ENCODE data around the gene SUMO1. TPM values are rescaled to one million over a fixed set of nuclear protein-coding genes. Genes with fewer than 3 reads are reported as not detected.

The SUMO1 gene
- polyA plus RNA-seq, 1 experiment = 48.0 TPM

- no peak for TF ChIP-seq CTCF (IDR thresholded peaks at IDR 0.05; ENCODE audit: insufficient read depth, low read depth, low read length)
- CTCF ChIA-PET = interaction anchor here (0.9 to 1.3 kb wide), 2 partner anchors 9 to 17 kb away, joined by 3 to 5 read pairs; no protein-coding TSS in a partner anchor
- no peak for DNase-seq (ENCODE audit: low read depth)
- Histone ChIP-seq H3K4me3 (ENCODE audit: low read depth, low read length) (no peak overlapping the region), H3K27me3 (ENCODE audit: control insufficient read depth, insufficient read depth, low read length) (no peaks in the 10 kb centered on the region), H3K36me3 (ENCODE audit: control insufficient read depth, insufficient read depth, low read length) (no peaks in the 10 kb centered on the region)
- POLR2A ChIA-PET = no interaction called here
Measured at GRCh38 chr2:202270487-202270886, 32.1 kb upstream of the SUMO1 start.

- Histone ChIP-seq H3K36me3 (ENCODE audit: control insufficient read depth, insufficient read depth, low read length) (no peaks in the 10 kb centered on the region), H3K27me3 (ENCODE audit: control insufficient read depth, insufficient read depth, low read length) (no peaks in the 10 kb centered on the region), H3K4me3 (ENCODE audit: low read depth, low read length) (no peak overlapping the region)
- no peak for DNase-seq (ENCODE audit: low read depth)
- POLR2A ChIA-PET = no interaction called here
- TF ChIP-seq CTCF (IDR thresholded peaks at IDR 0.05; ENCODE audit: insufficient read depth, low read depth, low read length) = no peak
- CTCF ChIA-PET = interaction anchor here (0.6 to 1.3 kb wide), 2 partner anchors 10 to 249 kb away, joined by 3 to 5 read pairs; no protein-coding TSS in a partner anchor
Measured at GRCh38 chr2:202269585-202269984, 31.2 kb upstream of the SUMO1 start.

GRCh38 chr2:202267495-202267894 lies 29.1 kb upstream of the SUMO1 start:
- no peak for DNase-seq (ENCODE audit: low read depth)
- ChIA-PET POLR2A (interaction anchor here (0.5 kb wide), 1 partner anchor 16 kb away, joined by 3 read pairs; no protein-coding TSS in a partner anchor), CTCF (interaction anchor here (1.7 kb wide), 1 partner anchor 11 kb away, joined by 7 read pairs; no protein-coding TSS in a partner anchor)
- TF ChIP-seq CTCF (IDR thresholded peaks at IDR 0.05; ENCODE audit: insufficient read depth, low read depth, low read length) = no peak
- Histone ChIP-seq H3K4me3 (ENCODE audit: low read depth, low read length) (peak overlapping the region; percentile 99), H3K36me3 (ENCODE audit: control insufficient read depth, insufficient read depth, low read length) (no peaks in the 10 kb centered on the region), H3K27me3 (ENCODE audit: control insufficient read depth, insufficient read depth, low read length) (no peaks in the 10 kb centered on the region)

- Histone ChIP-seq H3K27me3 (ENCODE audit: control insufficient read depth, insufficient read depth, low read length) (no peaks in the 10 kb centered on the region), H3K36me3 (ENCODE audit: control insufficient read depth, insufficient read depth, low read length) (no peaks in the 10 kb centered on the region), H3K4me3 (ENCODE audit: low read depth, low read length) (peak within 1 kb of the TSS; percentile 99)
- ChIA-PET POLR2A (no interaction called here), CTCF (no interaction called here)
- peak; percentile 70 for DNase-seq (ENCODE audit: low read depth)
- no peak for TF ChIP-seq CTCF (IDR thresholded peaks at IDR 0.05; ENCODE audit: insufficient read depth, low read depth, low read length)
Measured at GRCh38 chr2:202265467-202266277, 27.3 kb upstream of the SUMO1 start, which contains the start of gene NOP58. NOP58 (plus strand) TSS chr2:202265763; CDS start chr2:202265942, 179 bp downstream.

GRCh38 chr2:202261531-202261930 lies 23.1 kb upstream of the SUMO1 start:
- no peaks in the 10 kb centered on the region for H3K36me3 ChIP-seq (ENCODE audit: control insufficient read depth, insufficient read depth, low read length)
- no peak for TF ChIP-seq CTCF (IDR thresholded peaks at IDR 0.05; ENCODE audit: insufficient read depth, low read depth, low read length)
- H3K4me3 ChIP-seq (ENCODE audit: low read depth, low read length) = no peak overlapping the region
- ChIA-PET CTCF (no interaction called here), POLR2A (no interaction called here)
- DNase-seq (ENCODE audit: low read depth) = peak; percentile 46
- H3K27me3 ChIP-seq (ENCODE audit: control insufficient read depth, insufficient read depth, low read length) = no peaks in the 10 kb centered on the region
